Right ventricle myocardium inferior (tissue), 1 donor: ENCODE data around the gene C12orf60. TPM values are rescaled to one million over a fixed set of nuclear protein-coding genes. Genes with fewer than 3 reads are reported as not detected.

Experiments used
- ATAC-seq: fragments of 200-7000 bp; cut with Tn5 transposase; one replicate; pipeline ENCODE4 v1.9.1; 2020; ENCODE audit warnings: mild to moderate bottlenecking, moderate library complexity
- DNase-seq: peaks from one replicate; pipeline ENCODE4 v3.0.0; 2021; ENCODE audit errors: missing footprints
- intact Hi-C: fragments of 100-400 bp; cut with DNase I; formaldehyde crosslinking; loops from one replicate; pipeline ENCODE4 v1.11.0; 2022
- total RNA-seq: library from RNA; stranded (reverse); fragmentation: NEBNext Ultra II Directional; extraction: Animal tissue kit (Norgen Biotek cat#: 25700); gene quantifications from one replicate; pipeline ENCODE4 v1.2.1, GENCODE V29; 2021
- donor health status: DM: no; HTN: yes; CAD: no; lungs with severe emphysema.

The C12orf60 gene
- total RNA-seq, 1 donor from 2014 or later: 2.0 TPM

DNA sequence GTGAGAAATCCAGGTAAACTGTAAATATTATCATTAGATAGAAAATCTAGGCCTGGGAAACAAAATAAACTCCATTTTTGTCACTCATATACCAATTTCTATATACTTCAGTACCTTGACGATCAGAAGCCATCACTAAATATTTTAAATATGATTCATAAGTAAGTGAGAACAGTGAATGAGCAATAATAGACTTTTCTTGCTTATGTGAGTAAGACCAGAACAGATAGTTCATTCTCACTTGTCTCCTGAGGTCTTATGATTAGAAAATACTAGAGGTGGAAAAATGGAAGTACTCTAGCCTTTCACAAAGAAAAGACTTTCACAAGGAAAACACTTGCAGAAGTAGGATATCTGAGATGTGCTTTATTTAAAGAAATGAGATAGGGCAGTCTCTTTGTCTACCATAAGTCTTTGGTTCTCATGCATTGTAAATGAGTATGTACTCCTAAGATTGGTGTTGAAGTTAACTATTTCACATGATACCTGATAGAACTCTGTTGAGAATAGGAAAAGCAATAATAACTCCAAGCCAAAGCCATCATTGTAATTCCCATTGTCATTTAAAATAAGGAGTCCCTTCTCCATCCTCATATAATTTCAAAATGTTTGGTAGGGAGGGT lies 20.7 kb downstream of the C12orf60 start:
- DNase-seq (no peak), ATAC-seq (no peak)
- intact Hi-C loops: no loop called here

DNA sequence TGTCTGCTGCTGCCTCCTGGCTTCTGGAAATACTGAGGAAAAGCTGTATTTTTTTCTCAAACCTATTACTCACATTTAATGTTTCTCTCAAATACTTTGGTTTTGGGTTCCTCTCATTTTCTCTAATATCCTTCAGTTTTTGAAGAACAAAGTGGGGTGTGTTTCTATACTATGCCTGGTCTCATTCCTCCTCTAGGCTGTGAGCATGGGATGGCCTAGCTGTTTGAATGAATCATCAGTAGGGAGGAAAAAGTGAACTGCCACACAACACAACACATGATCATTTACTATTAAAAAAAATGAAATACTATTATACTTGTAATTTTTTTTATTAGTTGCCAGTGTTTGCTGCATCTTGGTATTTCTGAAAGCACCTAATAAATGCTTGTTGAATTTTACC lies 21.8 kb downstream of the C12orf60 start:
- intact Hi-C loops: no loop called here
- DNase-seq (no peak), ATAC-seq (no peak)

DNA sequence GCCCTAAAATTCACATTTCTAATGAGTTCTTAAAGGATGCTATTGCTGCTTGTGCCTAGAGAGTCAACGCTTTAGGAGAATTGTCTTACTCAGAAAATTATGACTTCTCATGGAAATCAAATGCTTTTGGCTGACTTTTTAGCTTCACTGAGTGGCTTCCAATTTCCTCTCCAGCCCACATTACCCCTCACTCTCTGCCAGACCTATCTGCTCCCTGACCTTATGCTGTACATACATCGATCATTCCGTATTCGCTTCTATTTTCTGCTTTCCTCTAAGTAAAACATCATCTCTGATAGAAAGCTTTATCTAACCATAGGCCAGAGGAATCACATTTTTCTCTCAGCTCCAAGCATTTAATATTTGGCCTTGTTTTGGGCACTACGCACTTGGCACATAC lies 23.0 kb downstream of the C12orf60 start:
- ATAC-seq (no peak), DNase-seq (no peak)
- intact Hi-C loops: no loop called here

DNA sequence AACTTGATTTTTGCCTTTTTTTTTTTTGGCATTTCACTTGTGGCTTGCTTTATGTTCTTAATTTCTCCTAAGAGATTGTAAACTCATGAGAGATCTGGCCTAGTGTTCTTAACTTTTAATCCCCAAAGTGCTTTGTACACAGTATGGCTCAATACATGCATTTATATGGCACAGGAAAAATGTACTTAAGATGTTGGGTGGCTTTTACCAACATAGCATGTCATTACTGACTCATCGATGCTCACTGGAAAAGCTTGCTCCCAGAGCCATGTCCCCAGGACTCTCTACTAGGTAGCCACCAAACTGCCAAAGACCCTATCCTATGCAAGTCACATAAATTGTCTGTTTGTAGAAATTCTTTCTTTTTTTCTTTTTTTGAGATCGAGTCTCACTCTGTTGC lies 23.6 kb downstream of the C12orf60 start:
- intact Hi-C loops: no loop called here
- ATAC-seq (no peak), DNase-seq (no peak)

DNA sequence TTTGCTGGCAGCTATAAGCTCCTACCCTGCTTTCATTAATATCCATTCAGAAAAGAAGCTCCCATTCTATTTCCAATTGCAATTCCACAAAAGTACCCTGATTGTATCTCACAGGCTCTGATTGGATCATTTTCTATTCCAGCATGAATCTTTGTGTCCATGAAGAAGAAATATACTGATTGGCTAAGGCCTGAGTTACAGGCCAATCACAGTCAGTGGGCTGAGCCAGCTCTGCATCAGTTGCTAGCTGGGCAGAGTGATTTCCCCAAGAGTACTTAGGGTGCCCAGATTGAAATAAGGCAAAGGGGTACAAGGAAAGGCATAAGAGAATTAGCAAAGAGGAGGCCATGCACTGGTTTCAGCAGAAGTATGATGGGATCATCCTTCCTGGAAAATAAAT lies 25.4 kb downstream of the C12orf60 start:
- ATAC-seq (no peak), DNase-seq (no peak)
- intact Hi-C loops: no loop called here

DNA sequence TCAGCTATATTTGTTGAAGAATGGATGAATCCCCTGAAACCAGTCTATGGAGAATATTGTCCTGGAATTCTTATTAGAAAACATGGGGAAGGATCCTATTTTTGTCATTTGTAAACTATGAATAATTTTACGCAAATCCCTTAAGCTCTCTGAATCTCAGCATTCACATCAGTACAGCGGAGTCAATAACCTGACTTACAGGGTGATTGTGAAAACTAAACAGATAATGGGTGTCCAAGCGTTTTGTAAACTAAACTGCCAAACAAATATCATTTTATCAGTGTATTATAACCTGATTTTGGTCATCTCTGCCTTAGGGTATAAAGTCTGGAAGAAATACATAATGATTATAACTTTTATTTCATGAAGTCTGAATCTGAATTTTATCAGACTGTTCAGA lies 29.9 kb downstream of the C12orf60 start:
- no peak for DNase-seq
- intact Hi-C loops: no loop called here

DNA sequence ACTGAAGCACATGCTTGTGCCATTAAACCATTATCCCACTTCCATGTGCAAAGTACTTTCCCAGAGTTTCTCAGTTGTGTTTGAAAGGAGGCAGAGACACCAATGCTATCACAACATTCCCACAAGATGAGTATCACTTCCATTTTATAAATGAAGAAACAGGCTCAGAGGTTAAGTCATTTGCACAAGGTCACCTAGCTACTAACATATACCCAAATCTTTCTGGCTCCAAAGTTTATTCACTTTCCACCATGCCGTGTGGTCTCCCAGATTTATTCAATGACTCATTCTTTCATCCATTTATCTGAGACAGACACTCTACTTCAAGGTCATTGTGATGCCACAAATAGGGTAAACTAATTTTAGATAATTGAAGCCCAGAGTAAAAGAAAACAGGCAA lies 30.5 kb downstream of the C12orf60 start:
- ATAC-seq (no peak), DNase-seq (no peak)
- intact Hi-C loops: no loop called here

More for the DNA sequence above, 29.9 kb downstream of the C12orf60 start:
- no peak for ATAC-seq

DNA sequence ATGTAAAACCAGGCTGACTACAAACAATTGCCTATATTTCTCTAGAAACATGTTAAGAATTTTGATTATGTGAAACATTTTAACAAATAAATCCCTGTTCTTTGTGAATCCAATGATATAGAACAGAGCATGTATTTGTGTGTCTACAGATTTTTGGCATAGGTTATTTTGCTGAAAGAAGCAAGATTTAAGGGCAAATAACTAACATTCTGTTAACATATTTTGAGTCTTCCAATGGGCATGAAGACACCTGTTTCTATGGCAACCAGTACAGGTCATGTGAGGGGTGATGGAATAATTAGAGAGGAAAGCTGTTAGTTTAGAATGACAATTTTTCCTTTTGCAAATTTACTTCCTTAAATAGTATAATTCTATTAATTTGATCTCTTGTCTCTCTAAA lies 31.0 kb downstream of the C12orf60 start:
- no peak for ATAC-seq
- no peak for DNase-seq
- intact Hi-C loops: no loop called here

DNA sequence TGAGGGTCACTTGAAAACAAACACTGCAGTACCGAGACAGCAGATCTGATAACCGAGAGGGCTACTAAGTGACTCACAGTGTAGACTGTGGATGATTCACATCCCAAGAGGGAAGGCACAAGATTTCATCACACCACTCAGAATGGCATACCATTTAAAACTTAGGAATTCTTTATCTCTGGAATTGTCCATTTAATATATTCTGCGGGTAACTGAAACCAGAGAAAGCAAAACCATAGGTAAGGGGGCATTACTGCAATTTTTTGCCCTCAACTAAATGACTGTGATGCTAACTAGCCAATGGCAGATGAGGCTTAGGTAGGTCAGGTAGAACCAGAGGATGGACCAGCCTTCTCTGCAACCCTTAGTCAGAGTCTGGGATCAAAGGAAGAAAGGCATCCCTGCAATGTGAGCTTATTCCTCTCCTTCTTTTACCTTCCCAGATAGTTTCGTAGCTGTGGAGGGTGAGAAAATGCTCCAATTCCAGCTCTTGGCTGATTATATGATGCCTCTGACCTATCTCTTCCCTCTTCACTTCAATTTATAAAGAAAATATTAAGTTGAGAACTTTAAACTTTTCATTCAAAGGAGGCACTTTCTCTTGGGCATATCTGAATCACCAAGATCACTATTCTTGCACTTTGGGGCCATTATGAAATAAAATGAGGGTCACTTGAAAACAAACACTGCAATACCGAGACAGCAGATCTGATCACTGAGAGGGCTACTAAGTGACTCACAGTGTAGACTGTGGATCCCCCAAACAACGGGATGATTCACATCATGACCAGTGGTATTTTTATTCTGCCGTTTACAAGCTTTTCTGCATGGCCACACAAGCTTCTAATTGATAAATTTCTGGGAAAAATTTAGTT lies 33.1 kb downstream of the C12orf60 start:
- DNase-seq (no peak), ATAC-seq (peak; percentile 76)
- intact Hi-C loops: no loop called here

DNA sequence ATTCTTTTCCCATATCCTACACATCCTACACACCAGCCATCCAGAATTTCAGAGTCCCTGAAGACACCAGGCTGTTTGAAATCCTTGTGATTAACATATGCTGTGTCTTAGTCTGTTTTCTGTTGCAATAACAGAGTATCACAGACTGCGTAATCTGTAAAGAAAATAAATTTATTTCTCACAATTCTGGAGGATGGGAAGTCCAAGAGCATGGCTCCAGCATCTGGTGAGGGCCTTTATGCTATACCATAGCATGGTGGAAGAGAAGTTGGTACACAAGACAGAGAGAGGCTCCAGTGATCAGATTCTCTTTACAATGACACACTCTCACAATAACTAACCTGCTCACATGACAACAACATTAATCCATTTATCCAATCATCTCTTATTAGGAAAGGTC lies 35.8 kb downstream of the C12orf60 start:
- DNase-seq (no peak), ATAC-seq (no peak)
- intact Hi-C loops: no loop called here

DNA sequence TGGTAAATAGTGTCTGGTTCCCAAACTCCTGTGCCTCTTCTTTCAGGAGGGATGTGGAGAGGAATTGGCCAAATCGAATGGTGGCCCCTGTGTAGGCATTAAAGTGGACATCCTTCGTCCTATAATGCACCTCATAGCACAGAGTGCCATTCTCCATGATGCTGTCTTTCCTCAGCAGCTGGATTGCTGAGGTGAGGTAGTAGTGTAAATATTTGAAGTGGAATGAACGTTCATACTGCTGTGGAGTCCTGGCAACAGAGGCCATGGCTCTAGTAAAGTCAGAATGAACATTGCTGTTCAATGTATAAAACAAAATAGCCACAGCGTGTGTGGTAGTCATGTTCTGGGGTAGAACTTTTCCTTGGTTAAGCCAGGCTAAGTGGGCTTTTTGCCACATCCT lies 37.1 kb downstream of the C12orf60 start:
- DNase-seq (no peak), ATAC-seq (no peak)
- intact Hi-C loops: loop anchor here (2.0 to 10.0 kb wide), 4 partner anchors 66 to 434 kb away; partner anchors contain the start of genes ARHGDIB and RERG

DNA sequence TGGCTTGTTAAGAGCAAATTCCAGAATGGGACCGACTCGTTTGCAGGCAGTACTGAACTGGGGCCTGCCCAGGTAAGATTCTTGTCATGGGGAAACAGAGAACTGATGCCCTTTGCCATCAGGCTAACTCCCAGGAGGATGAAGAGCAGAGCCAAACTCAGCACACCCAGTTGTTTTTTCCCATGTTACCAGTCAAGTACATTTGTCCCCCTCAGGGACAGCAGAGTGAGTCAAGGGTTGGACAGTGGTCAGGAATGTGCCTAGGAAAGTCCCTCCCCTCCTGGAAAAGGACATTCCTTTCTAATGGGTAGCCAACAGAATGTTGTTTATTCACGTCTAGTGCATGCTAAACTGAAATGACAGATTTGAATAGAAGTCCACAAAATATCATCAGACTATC lies 38.3 kb downstream of the C12orf60 start:
- DNase-seq: peak; percentile 43
- ATAC-seq: peak; percentile 91
- intact Hi-C loops: loop anchor here (2.0 to 10.0 kb wide), 4 partner anchors 67 to 433 kb away; partner anchors contain the start of genes ARHGDIB and RERG

DNA sequence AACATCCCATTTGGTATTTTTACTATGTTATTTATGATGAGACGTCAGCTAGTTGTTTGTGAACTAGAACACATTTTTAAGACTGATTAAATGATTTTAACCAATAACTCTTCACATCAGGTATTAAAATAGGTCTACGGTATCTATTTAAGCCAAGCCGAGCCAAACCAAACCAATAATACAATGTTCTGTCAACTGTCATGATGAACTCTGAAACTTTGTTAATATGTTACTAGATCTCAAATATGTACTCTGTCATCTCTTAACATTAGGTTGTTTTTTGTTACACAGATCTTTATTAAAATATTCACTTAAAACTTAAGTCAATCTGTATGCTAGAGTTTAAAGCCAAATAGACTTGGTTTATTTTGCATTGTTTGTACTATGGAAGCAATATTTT lies 38.8 kb downstream of the C12orf60 start:
- ATAC-seq: no peak
- no peak for DNase-seq
- intact Hi-C loops: loop anchor here (5.0 to 10.0 kb wide), 3 partner anchors 122 to 432 kb away; partner anchors contain the start of genes ARHGDIB and RERG

DNA sequence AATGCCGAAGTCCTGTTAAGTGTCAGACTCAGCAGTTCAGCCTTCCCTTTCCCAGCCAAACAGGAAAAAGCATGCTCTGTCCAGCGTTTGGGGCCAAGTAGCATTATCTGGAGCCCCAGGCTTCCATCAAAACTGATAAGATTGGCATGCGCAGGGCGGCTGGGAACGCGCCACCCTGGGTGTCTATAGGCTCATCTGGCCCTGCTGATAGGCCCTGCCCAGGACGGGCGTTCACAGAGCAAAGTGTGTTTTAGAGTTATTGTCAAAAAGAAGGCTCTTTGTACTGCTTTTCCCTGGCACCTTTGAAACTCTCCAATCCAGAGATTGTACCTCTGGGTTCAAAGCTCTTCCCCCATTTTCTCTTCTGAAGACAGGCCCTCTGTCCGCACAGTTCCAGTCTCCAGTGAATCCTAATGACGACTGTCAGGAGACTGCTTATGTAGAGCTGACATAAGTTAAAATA lies 40.0 kb downstream of the C12orf60 start, which contains the start of gene ART4:
Gene ART4 (minus strand): TSS at position 102 of the 463 bp plus-strand sequence. CDS start 413 bp downstream, outside the sequence.
- DNase-seq (no peak), ATAC-seq (peak; percentile 48)
- intact Hi-C loops: loop anchor here (5.0 to 10.0 kb wide), 3 partner anchors 121 to 431 kb away; partner anchors contain the start of genes ARHGDIB and RERG

DNA sequence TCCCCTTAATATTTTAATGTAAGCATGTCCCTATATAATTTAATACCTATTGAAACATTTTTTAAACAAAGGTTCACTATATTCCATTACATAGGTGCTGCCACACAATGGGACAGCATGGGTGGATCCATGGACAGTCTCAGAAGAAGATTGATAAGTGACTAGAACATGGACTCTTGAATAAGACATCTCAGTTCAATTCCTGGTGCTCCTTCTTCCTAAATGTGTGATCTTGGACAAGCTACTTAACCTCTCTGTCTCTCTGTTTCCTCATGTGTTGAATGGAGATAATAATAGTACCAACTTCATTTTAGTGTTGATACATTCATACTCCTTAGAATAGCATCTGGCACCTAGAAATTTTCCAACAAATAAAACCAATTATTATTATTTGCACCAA lies 40.9 kb downstream of the C12orf60 start:
- intact Hi-C loops: loop anchor here (5.0 to 10.0 kb wide), 3 partner anchors 120 to 430 kb away; partner anchors contain the start of genes ARHGDIB and RERG
- ATAC-seq (no peak), DNase-seq (no peak)

DNA sequence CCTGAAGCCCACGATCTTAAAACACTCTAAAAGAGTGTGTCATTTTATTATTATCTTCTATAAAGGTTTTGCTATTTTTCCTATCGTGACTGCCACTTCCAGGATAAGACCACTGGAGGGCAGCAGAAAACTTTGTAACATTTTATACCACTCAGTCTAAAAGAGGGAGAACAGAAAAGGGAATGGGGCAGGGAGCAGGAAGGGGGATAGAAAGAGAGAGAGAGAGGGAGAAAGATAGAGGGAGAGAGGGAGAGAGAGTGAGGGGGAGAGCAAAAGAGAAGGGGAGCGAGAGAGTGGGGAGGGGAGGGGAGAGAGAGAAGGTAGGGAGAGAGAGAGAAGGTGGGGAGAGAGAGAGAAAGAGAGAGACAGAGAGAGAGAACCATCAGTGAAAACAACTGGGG lies 41.9 kb downstream of the C12orf60 start:
- peak; percentile 47 for ATAC-seq
- intact Hi-C loops: loop anchor here (1.0 to 10.0 kb wide), 3 partner anchors 119 to 429 kb away; partner anchors contain the start of gene ARHGDIB
- DNase-seq: no peak

DNA sequence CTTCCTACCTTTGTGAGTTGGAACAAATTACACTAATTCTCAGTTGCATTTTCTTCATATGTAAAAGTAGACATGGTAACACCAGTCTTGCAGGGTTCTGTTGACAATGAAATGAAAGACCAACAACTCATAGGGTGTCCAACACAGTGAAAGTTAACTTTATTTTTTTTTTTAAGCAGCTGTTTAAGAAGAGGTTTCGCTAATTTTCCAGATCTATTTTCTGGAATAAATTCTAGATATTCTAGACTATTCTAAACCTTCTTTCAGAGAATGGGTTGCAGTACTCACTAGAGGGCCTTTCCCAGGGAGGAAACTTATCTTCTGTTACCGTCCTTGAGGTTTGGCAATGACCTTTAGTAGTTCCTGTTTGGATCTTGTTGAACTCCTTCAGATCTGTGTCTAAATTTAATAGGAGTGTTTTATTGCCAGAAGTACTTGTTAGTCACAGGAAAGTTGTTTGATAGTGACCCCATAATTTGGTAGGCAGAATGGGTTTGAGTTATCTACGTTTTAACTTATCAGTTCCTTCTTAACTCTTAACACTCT lies 42.6 kb downstream of the C12orf60 start:
- intact Hi-C loops: loop anchor here (10.0 kb wide), 2 partner anchors 119 to 429 kb away; partner anchors contain the start of gene ARHGDIB
- DNase-seq: no peak
- ATAC-seq: no peak

DNA sequence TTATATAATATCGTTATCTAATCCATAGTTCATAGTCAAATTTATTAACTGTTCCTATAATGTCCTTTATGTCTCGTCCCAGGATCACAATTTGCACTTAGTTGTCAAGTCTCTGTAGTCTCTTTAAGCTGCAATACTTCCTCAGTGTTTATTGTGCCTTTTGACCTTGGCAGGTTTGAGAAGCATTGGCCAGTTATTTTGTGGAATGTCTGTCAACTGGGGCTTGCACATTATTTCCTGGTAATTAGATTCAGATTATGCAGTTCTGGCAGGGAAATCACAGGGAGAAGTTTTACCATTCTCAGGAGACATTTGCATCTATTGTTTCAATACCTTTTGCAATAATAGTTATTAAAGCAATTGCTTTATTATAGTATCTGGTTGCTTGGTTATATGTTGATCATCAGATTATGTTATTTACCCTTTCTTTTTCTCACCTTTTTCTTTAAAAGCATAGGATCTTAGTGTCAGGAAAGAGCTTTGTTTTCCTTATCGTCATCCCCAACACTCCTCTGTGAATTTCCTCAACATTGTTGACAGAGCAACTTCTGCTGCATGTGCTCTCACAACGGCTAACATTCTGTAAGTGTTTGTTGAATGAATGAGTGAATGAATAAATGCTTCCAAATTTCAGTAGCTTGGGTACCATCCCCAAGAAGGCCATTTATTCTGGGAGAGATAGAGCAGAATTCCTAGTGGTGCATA lies 43.6 kb downstream of the C12orf60 start:
- intact Hi-C loops: loop anchor here (10.0 kb wide), 2 partner anchors 118 to 428 kb away; partner anchors contain the start of gene ARHGDIB
- no peak for ATAC-seq
- no peak for DNase-seq
